ENCODE results near the gene ZBTB44. TPM values are rescaled to one million over a fixed set of nuclear protein-coding genes. Genes with fewer than 3 reads are reported as not detected.
"Not testable (repeated sequence)": the region's sequence is repeated elsewhere in the genome, so short reads cannot be mapped to it uniquely, and the experiment has no call there.

Gene ZBTB44
- total and polyA plus RNA-seq, 2 experiments from 2014 or later: 7.1 to 36.1 TPM

- Histone ChIP-seq H3K9me3 (ENCODE audit: low read depth) (no peaks in the 10 kb centered on the region), H3K4me3 (no peak overlapping the region), H3K36me3 (no peaks in the 10 kb centered on the region), H3K27me3 (no peaks in the 10 kb centered on the region), H3K4me1 (ENCODE audit: low read depth) (peaks cover 4% of the 10 kb centered on the region), H3K27ac (no peak overlapping the region)
- TF ChIP-seq CTCF (IDR thresholded peaks at IDR 0.05; ENCODE audit: low read depth, low read length): no peak
- DNase-seq (ENCODE audit: low read depth in 1 of 2, low spot score in 1 of 2): peak in 1 of 2 donors; percentile 31
Observed at GRCh38 chr11:130246738-130247137, 68.0 kb downstream of the ZBTB44 start.

GRCh38 chr11:130246270-130246669 is 68.4 kb downstream of the ZBTB44 start:
- no peak for DNase-seq (ENCODE audit: low read depth in 1 of 2, low spot score in 1 of 2)
- H3K27ac ChIP-seq: no peak overlapping the region
- peaks cover 4% of the 10 kb centered on the region for H3K4me1 ChIP-seq (ENCODE audit: low read depth)
- H3K4me3 ChIP-seq: no peak overlapping the region
- H3K27me3 ChIP-seq: no peaks in the 10 kb centered on the region
- no peak for TF ChIP-seq CTCF (IDR thresholded peaks at IDR 0.05; ENCODE audit: low read depth, low read length)
- H3K9me3 ChIP-seq (ENCODE audit: low read depth): no peaks in the 10 kb centered on the region
- no peaks in the 10 kb centered on the region for H3K36me3 ChIP-seq

GRCh38 chr11:130245375-130245774 is 69.3 kb downstream of the ZBTB44 start:
- H3K4me1 ChIP-seq (ENCODE audit: low read depth); H3K36me3 ChIP-seq; H3K9me3 ChIP-seq (ENCODE audit: low read depth); H3K4me3 ChIP-seq; DNase-seq (ENCODE audit: low read depth in 1 of 2, low spot score in 1 of 2); H3K27ac ChIP-seq; H3K27me3 ChIP-seq: not testable (repeated sequence)

- H3K4me1 ChIP-seq (ENCODE audit: low read depth): peaks cover 4% of the 10 kb centered on the region
- H3K27ac ChIP-seq: no peak overlapping the region
- TF ChIP-seq CTCF (IDR thresholded peaks at IDR 0.05; ENCODE audit: low read depth, low read length): no peak
- H3K4me3 ChIP-seq: no peak overlapping the region
- no peak for DNase-seq (ENCODE audit: low read depth in 1 of 2, low spot score in 1 of 2)
- H3K36me3 ChIP-seq: no peaks in the 10 kb centered on the region
- no peaks in the 10 kb centered on the region for H3K9me3 ChIP-seq (ENCODE audit: low read depth)
- H3K27me3 ChIP-seq: no peaks in the 10 kb centered on the region
Observed at GRCh38 chr11:130244848-130245247, 69.9 kb downstream of the ZBTB44 start.

- H3K27ac ChIP-seq: no peak overlapping the region
Observed at GRCh38 chr11:130243816-130244215, 70.9 kb downstream of the ZBTB44 start.

GRCh38 chr11:130241713-130242112 is 73.0 kb downstream of the ZBTB44 start:
- no peak for DNase-seq (ENCODE audit: low read depth in 1 of 2, low spot score in 1 of 2)
- no peaks in the 10 kb centered on the region for H3K27me3 ChIP-seq
- H3K4me1 ChIP-seq (ENCODE audit: low read depth): peaks cover 4% of the 10 kb centered on the region
- H3K36me3 ChIP-seq: peaks cover 15% of the 10 kb centered on the region
- no peak for TF ChIP-seq CTCF (IDR thresholded peaks at IDR 0.05; ENCODE audit: low read depth, low read length)
- H3K4me3 ChIP-seq: no peak overlapping the region
- no peak overlapping the region for H3K27ac ChIP-seq
- H3K9me3 ChIP-seq (ENCODE audit: low read depth): no peaks in the 10 kb centered on the region

More at GRCh38 chr11:130243816-130244215, 70.9 kb downstream of the ZBTB44 start:
- DNase-seq (ENCODE audit: low read depth in 1 of 2, low spot score in 1 of 2): no peak
- Histone ChIP-seq H3K36me3 (no peaks in the 10 kb centered on the region), H3K9me3 (ENCODE audit: low read depth) (no peaks in the 10 kb centered on the region), H3K4me1 (ENCODE audit: low read depth) (peaks cover 4% of the 10 kb centered on the region), H3K4me3 (no peak overlapping the region), H3K27me3 (no peaks in the 10 kb centered on the region)
- TF ChIP-seq CTCF (IDR thresholded peaks at IDR 0.05; ENCODE audit: low read depth, low read length): no peak

Measured in cardiac muscle cell (in vitro differentiated cells and primary cell).